K562 (cell line): Measurements from ENCODE around the gene CYSRT1. TPM values are rescaled to one million over a fixed set of nuclear protein-coding genes. Genes with fewer than 3 reads are reported as not detected.

Experiments
- ETV1 ChIP-seq: fragments of 450-650 bp; conservative IDR thresholded peaks from 2 replicates; pipeline ENCODE4 v1.6.1; 2016; ENCODE audit warnings: missing genetic modification characterization, control low read depth, low read depth, missing compliant biosample characterization
- HBP1 ChIP-seq: fragments of 450-650 bp; formaldehyde crosslinking; IDR thresholded peaks from 2 replicates; pipeline ENCODE4 v1.4.0; 2022; ENCODE audit warnings: missing genetic modification characterization
- IFI16 ChIP-seq: fragments of 250-450 bp; sonication (Bioruptor Pico); IDR thresholded peaks from 2 replicates; pipeline ENCODE4 v2.1.2; 2022; ENCODE audit warnings: mild to moderate bottlenecking, inconsistent platforms
- KAT2B ChIP-seq: IDR thresholded peaks from one replicate; pipeline ENCODE4 v1.6.1; 2012; ENCODE audit warnings: low read depth, mild to moderate bottlenecking, control low read depth, inconsistent platforms, low read length, moderate library complexity
- MIER1 ChIP-seq: fragments of 450-650 bp; IDR thresholded peaks from 2 replicates; pipeline ENCODE4 v1.6.1; 2016; ENCODE audit warnings: antibody characterized with exemption, mild to moderate bottlenecking, low read depth
- NFE2L1 ChIP-seq: fragments of 450-650 bp; IDR thresholded peaks from 2 replicates; pipeline ENCODE4 v1.6.1; 2016; ENCODE audit warnings: missing genetic modification characterization, low read depth, mild to moderate bottlenecking, missing compliant biosample characterization, moderate library complexity, borderline replicate concordance
- ZNF124 ChIP-seq: sonication (generic); formaldehyde crosslinking; IDR thresholded peaks from 2 replicates; pipeline ENCODE4 v1.8.1; 2022; ENCODE audit warnings: missing genetic modification reagents
- ZNF212 ChIP-seq: fragments of 450-650 bp; formaldehyde crosslinking; IDR thresholded peaks from 2 replicates; pipeline ENCODE4 v1.4.0; 2020; ENCODE audit warnings: mild to moderate bottlenecking
- ZNF561 ChIP-seq: fragments of 450-650 bp; formaldehyde crosslinking; conservative IDR thresholded peaks from 2 replicates; pipeline ENCODE4 v1.4.0; 2020; ENCODE audit warnings: mild to moderate bottlenecking, moderate library complexity
- ZNF57 ChIP-seq: fragments of 450-650 bp; formaldehyde crosslinking; IDR thresholded peaks from 2 replicates; pipeline ENCODE4 v1.4.0; 2020; ENCODE audit warnings: mild to moderate bottlenecking, moderate library complexity
- ZNF780A ChIP-seq: fragments of 250-450 bp; sonication (Bioruptor Pico); IDR thresholded peaks from 2 replicates; pipeline ENCODE4 v1.5.0; 2021; ENCODE audit warnings: mild to moderate bottlenecking
- ZZZ3 ChIP-seq: fragments of 450-650 bp; IDR thresholded peaks from 2 replicates; pipeline ENCODE4 v1.6.1; 2016; ENCODE audit warnings: antibody characterized with exemption, mild to moderate bottlenecking, moderate library complexity
- polyA plus RNA-seq, 8 experiments: library from polyadenylated mRNA; depleted of rRNA in 4 of 8; stranded (reverse) in 5 of 8; unstranded in 3 of 8; fragments of >200 nt; fragmentation: Nextera tagmentation in 2 of 8; fragmentation: Illumina TruSeq in 1 of 8; extraction: Ambion mirVana in 2 of 8; extraction: Trizol in 1 of 8; gene quantifications; 2 replicates each; pipeline versions ENCODE4 v1.2.1 to v1.2.3, GENCODE V29; 2011 to 2014; ENCODE audit warnings: inconsistent platforms in 1 of 8, missing spikeins in 1 of 8
- total RNA-seq, 7 experiments: library from RNA; depleted of rRNA in 6 of 7; stranded (reverse); fragments of >200 nt in 6 of 7; fragmentation: Illumina TruSeq in 2 of 7; extraction: Trizol in 2 of 7; gene quantifications; 2 replicates each; pipeline versions ENCODE4 v1.2.1 to v1.2.3, GENCODE V29; 2011 to 2021; ENCODE audit warnings: low replicate concordance in 1 of 7
- TF ChIP-seq, protein P1 (sequence below): sonication (generic); formaldehyde crosslinking; IDR thresholded peaks from 2 replicates; pipeline ENCODE4 v1.8.0; 2023; ENCODE audit warnings: mild to moderate bottlenecking, missing genetic modification reagents
- TF ChIP-seq, protein P2 (sequence below): fragments of 250-450 bp; sonication (Bioruptor Pico); IDR thresholded peaks from 2 replicates; pipeline ENCODE4 v1.5.0; 2021; ENCODE audit warnings: mild to moderate bottlenecking, moderate library complexity
- TF ChIP-seq, protein P3 (sequence below): fragments of 450-650 bp; IDR thresholded peaks from 2 replicates; pipeline ENCODE4 v1.6.1; 2018; ENCODE audit warnings: mild to moderate bottlenecking, low read depth; ENCODE audit not compliant: partially characterized antibody
- TF ChIP-seq, protein P4 (sequence below): IDR thresholded peaks from 3 replicates; pipeline ENCODE4 v1.6.1; 2011; ENCODE audit warnings: borderline replicate concordance, mild to moderate bottlenecking; ENCODE audit not compliant: insufficient read length, insufficient read depth

The CYSRT1 gene
- total and polyA plus RNA-seq, 9 of the 15 experiments (the other 6 are each of a cell fraction or from before 2014, with no cell fraction given) = 0.04 to 1.4 (median 0.42) TPM; not detected in 3

DNA sequence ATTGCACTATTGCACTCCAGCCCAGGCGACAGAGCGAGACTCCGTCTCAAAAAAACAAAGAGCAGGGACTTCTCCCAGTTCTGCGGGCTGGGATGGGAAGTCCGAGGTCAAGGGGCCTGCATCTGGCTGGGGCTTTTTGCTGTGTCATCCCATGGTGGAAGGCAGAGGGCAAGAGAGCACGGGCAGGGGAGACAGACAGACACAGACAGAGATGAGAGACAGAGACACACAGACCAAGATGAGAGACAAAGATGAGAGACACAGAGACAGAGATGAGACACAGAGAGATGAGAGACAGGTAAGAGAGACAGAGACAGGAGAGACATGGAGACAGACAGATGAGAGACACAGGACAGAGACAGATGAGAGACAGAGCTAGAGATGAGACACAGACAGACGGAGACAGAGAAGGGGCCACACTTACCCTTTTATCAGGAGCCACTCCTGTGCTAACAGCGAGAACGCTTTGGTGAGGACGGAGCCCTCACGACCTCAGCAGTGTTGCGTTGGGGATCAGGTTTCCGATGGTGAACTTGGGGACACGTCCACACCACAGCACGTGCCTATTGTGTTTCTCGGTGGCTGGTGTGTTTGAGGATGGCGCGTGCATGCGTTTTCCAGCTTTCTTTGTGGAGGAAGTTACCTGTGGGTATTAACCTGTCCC is 43.7 kb downstream of the CYSRT1 start (continued):
- TF ChIP-seq, protein P1, sequence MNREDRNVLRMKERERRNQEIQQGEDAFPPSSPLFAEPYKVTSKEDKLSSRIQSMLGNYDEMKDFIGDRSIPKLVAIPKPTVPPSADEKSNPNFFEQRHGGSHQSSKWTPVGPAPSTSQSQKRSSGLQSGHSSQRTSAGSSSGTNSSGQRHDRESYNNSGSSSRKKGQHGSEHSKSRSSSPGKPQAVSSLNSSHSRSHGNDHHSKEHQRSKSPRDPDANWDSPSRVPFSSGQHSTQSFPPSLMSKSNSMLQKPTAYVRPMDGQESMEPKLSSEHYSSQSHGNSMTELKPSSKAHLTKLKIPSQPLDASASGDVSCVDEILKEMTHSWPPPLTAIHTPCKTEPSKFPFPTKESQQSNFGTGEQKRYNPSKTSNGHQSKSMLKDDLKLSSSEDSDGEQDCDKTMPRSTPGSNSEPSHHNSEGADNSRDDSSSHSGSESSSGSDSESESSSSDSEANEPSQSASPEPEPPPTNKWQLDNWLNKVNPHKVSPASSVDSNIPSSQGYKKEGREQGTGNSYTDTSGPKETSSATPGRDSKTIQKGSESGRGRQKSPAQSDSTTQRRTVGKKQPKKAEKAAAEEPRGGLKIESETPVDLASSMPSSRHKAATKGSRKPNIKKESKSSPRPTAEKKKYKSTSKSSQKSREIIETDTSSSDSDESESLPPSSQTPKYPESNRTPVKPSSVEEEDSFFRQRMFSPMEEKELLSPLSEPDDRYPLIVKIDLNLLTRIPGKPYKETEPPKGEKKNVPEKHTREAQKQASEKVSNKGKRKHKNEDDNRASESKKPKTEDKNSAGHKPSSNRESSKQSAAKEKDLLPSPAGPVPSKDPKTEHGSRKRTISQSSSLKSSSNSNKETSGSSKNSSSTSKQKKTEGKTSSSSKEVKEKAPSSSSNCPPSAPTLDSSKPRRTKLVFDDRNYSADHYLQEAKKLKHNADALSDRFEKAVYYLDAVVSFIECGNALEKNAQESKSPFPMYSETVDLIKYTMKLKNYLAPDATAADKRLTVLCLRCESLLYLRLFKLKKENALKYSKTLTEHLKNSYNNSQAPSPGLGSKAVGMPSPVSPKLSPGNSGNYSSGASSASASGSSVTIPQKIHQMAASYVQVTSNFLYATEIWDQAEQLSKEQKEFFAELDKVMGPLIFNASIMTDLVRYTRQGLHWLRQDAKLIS (CRISPR knock-in tag) = 0 out of 2 replicates have a peak, but pooled peaks have one; percentile 25
- TF ChIP-seq, protein P2, sequence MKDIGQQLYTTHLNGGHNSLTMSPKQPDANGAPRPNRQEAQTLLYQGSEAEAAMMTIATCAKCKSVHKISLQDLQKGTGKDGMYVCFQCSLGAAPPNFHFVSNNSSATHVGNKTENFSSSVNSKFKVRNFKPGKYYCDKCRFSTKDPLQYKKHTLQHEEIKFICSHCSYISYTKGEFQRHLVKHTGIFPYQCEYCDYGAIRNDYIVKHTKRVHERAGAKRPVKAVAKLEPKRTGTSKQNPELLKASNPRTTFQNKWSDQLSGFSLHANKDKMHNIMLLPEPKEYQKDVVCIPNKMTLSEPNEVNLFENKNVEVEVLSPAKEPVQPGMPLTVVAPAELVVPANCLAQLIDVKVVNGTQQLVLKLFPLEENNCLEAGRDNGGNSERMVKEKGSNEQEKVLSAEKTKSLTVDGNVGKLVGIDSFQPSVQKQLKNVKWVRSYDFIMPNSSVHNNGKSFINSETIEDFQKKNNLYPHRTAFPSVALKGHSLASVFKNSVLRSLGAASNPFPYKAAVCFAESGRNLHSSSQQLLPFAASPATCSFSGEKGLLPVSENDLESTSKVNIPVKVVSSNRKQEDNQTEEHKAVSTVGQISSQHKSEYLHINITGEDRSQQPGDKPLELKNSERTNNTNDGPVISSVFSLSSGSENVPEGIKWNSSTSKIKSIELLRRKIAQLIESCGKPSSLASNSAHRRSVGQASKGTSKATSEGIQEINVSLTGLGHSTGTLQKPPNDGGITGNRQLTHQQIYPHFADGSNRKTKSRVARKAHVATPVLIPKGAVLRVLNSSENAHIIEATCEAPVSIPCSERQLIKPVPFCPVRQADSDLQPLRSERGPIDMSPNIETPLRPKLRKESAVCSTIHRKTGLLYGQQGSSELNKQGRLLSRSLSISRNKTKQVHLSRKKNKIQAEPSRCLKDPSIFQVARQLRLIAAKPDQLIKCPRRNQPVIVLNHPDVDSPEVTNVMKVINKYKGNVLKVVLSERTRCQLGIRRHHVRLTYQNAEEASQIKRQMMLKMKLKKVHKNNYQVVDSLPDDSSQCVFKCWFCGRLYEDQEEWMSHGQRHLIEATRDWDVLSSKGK (CRISPR knock-in tag) = no peak
- no peak for TF ChIP-seq ZNF780A
- no peak for TF ChIP-seq ZNF57
- TF ChIP-seq IFI16 = no peak
- no peak for TF ChIP-seq ZNF561 (CRISPR knock-in tag)
- no peak for TF ChIP-seq KAT2B
- TF ChIP-seq HBP1 (CRISPR knock-in tag) = peak; percentile 90; the same call in 1 of the 2 replicates
- no peak for TF ChIP-seq ZZZ3
- no peak for TF ChIP-seq ZNF212 (CRISPR knock-in tag)
- TF ChIP-seq, protein P3, sequence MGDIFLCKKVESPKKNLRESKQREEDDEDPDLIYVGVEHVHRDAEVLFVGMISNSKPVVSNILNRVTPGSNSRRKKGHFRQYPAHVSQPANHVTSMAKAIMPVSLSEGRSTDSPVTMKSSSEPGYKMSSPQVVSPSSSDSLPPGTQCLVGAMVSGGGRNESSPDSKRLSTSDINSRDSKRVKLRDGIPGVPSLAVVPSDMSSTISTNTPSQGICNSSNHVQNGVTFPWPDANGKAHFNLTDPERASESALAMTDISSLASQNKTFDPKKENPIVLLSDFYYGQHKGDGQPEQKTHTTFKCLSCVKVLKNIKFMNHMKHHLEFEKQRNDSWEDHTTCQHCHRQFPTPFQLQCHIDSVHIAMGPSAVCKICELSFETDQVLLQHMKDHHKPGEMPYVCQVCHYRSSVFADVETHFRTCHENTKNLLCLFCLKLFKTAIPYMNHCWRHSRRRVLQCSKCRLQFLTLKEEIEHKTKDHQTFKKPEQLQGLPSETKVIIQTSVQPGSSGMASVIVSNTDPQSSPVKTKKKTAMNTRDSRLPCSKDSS = no peak
- peak; percentile 85 for TF ChIP-seq NFE2L1 (tag)
- TF ChIP-seq ETV1 (tag) = no peak
- TF ChIP-seq, protein P4, sequence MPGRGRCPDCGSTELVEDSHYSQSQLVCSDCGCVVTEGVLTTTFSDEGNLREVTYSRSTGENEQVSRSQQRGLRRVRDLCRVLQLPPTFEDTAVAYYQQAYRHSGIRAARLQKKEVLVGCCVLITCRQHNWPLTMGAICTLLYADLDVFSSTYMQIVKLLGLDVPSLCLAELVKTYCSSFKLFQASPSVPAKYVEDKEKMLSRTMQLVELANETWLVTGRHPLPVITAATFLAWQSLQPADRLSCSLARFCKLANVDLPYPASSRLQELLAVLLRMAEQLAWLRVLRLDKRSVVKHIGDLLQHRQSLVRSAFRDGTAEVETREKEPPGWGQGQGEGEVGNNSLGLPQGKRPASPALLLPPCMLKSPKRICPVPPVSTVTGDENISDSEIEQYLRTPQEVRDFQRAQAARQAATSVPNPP = no peak
- no peak for TF ChIP-seq ZNF124 (CRISPR knock-in tag)
- TF ChIP-seq MIER1 = peak; percentile 69; the same call in 1 of the 2 replicates
